GM10266 (cell line): ENCODE measurements around the gene GPR15.

Source experiments
- DNase-seq: peaks from one replicate; pipeline ENCODE4 v3.0.0; 2012; ENCODE audit errors: extremely low spot score
- TF ChIP-seq, protein P1 (sequence below): IDR thresholded peaks from 2 replicates; pipeline ENCODE4 v1.5.1; 2012; ENCODE audit warnings: mild to moderate bottlenecking, low read depth; ENCODE audit not compliant: control insufficient read depth, insufficient read depth; ENCODE audit errors: missing control alignments

Gene GPR15

DNA sequence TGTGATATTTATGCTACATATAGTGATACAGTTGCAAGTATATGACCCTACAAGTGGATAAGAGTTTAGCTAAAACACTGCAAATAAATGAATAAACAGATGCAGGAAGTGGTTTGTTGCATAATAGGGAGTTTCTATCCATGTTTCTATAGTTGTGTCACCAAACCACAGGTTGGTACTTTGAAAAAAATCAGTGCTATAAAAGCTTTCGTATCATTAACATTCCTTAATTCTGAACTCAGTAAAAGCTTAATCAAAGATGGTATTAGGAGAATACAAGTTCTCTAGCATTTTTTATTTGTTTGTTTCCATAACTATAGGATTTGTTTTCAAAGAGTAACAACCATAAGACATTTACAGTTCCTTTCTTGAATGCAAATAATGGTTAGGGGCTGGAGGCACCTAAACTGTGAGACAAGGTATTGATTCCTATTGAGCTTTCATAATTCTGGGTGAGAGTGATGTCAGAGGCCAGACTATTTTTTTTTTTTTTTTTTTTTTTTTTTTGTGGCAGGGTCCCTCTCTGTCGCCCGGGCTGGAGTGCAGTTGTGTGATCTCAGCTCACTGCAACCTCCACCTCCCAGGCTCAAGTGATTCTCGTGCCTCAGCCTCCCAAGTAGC lies 32.0 kb downstream of the GPR15 start:
- DNase-seq, result no peak
- TF ChIP-seq, protein P1, sequence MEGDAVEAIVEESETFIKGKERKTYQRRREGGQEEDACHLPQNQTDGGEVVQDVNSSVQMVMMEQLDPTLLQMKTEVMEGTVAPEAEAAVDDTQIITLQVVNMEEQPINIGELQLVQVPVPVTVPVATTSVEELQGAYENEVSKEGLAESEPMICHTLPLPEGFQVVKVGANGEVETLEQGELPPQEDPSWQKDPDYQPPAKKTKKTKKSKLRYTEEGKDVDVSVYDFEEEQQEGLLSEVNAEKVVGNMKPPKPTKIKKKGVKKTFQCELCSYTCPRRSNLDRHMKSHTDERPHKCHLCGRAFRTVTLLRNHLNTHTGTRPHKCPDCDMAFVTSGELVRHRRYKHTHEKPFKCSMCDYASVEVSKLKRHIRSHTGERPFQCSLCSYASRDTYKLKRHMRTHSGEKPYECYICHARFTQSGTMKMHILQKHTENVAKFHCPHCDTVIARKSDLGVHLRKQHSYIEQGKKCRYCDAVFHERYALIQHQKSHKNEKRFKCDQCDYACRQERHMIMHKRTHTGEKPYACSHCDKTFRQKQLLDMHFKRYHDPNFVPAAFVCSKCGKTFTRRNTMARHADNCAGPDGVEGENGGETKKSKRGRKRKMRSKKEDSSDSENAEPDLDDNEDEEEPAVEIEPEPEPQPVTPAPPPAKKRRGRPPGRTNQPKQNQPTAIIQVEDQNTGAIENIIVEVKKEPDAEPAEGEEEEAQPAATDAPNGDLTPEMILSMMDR, result no peak

DNA sequence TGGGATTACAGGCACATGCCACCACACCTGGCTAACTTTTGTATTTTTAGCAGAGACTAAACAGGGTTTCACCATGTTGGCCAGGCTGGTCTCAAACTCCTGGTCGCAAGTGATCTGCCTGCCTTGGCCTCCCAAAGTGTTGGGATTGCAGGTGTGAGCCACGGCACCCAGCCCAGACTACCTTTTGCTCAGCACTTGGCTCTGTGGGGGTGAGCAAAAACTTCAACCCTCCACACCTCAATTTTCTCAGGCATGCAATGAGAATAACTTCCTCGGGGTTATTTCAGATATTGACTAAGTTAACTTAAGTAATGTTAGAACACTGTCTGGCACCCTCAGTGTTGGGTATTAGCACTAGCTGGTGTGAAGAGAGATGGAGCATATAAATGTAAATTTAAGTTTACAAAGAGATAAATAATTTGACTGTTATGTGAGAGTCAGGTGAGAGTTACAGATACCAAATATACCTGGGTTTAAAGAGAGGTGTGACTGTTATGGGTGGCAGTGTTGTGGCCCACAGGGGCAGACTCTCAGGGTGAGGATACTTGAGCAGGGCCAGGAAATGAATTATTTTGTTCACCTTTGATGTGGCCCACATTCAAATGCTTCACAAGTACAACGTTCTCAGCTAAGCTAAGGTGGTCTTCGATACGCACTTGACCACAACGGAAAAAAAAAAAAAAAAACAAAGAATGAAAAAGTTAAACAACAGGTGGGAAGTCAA lies 32.7 kb downstream of the GPR15 start:
- TF ChIP-seq, protein P1, result no peak
- DNase-seq, result no peak

DNA sequence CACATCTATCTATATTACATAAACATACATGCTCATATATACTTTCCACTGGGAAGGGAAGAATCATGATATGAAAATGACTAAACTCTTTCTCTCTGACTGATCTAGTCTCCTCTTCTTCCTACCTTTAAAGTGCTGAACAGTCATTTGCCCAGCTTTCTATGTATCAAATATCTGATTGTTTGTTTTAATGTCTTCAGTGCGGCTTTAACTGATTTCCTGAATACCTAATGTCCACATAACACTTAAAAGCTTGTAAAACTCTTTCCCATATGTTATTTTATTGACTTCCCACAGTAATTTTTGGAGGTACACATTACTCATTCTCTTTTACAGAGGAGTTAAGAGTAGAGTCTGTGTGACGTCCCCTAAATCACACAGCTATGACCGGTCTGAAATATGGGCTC lies 33.5 kb downstream of the GPR15 start:
- DNase-seq, result no peak
- TF ChIP-seq, protein P1, result no peak

DNA sequence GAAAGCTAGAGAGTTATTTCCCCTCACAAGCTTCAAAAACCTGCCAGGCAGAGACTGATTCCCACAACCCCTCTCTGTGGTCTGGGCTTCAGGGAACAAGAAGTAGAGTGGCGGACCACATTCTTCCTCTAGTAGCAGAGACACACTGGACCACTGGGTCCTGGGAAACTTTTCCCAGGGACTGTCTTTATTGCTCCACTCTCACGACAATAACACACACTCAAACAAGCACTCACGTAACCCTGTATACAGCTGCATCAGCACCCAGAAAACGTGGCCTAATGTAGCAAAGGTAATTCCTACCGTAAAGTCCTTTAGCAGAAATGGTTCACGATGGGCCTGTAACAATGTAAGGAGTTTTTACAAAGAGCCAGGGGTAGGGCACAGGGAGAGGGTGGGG lies 34.1 kb downstream of the GPR15 start:
- TF ChIP-seq, protein P1, result no peak
- no peak for DNase-seq

DNA sequence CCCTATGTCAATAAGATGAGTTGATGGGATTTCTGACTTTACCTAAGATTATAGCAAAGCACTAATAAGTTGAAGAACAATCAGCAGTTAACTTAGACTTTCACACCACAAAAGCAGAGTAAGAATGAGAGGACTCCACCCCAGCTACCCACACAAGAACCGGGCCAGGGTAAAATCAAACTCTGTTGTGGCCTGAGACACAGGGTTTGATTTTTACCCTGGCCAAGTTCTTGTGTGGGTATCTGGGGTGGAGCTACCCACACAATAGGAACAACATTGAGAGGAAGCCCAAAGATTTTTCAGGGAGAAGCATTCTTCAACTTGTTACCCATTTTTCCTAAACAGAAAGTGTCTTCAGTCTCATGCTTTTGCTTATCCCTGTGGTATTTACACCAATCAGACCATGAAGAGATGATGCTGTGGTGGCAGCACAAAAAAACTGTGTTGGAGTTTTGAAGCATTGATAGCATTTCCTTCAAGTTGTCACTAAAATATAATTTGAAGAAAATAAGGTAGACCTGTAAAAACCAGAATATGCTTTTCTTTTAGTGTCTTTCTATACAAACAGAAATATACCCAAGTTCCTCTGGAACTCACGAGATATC lies 36.0 kb downstream of the GPR15 start:
- no peak for DNase-seq
- TF ChIP-seq, protein P1, result no peak

DNA sequence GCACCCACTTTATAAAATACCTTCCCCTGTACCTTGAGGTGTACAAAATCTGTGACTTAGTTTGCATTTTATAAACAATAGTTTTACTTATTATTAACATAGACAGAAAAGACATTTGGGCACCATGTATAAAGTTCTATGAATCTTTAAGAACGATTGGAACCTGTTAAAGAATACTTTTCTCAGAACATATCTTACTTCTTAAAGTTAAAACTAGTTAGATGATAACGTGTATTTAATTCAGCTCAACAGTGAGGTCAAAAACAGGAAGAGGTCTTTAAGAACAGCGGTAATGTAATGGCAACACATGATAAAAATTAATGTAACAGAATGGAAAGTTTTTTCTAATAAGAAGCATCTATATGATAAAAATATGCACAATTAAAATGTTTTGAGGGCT lies 36.6 kb downstream of the GPR15 start:
- TF ChIP-seq, protein P1, result no peak
- DNase-seq, result no peak
